ENCODE measurements around the gene ARL8B. TPM values are rescaled to one million over a fixed set of nuclear protein-coding genes. Genes with fewer than 3 reads are reported as not detected.

ARL8B gene
- total and polyA plus RNA-seq, 9 of the 15 experiments (the other 6 are each of a cell fraction or from before 2014, with no cell fraction given): 28.5 to 99.4 (median 77.2) TPM

GRCh38 chr3:5143464-5143863 lies 21.4 kb downstream of the ARL8B start:
- BruUV-seq (replicated peaks): no TSS peak
- H3K4me2 ChIP-seq (ENCODE audit: insufficient read depth, low read length): no peak overlapping the region; the same call in 1 of the 2 replicates
- H2AFZ ChIP-seq (ENCODE audit: low read depth, low read length): no peak overlapping the region
- peaks cover 8% of the 10 kb centered on the region; the same call in 1 of the 2 replicates for H4K20me1 ChIP-seq (replicated peaks; ENCODE audit: control insufficient read depth, insufficient read depth, low read length)
- no peak overlapping the region for H3K27ac ChIP-seq (ENCODE audit: extremely low read depth, low read depth, low read length)
- H3K27me3 ChIP-seq (ENCODE audit: control insufficient read depth in 2 of 2, insufficient read depth in 2 of 2, low read length in 2 of 2): no peaks in the 10 kb centered on the region
- H3K4me1 ChIP-seq (replicated peaks in 1 of 2; ENCODE audit: control insufficient read depth in 2 of 2, insufficient read depth in 2 of 2, low read length in 2 of 2): peaks cover 0 to 13% of the 10 kb centered on the region in 2 experiments; a peak in 3 of 5 replicates
- H3K79me2 ChIP-seq (ENCODE audit: control insufficient read depth, insufficient read depth, low read length): peaks cover 100% of the 10 kb centered on the region
- no peak for FAIRE-seq
- intact Hi-C loops (cut with micrococcal nuclease) (no loop called here), in situ Hi-C loops (cut with MboI) (no loop called here)
- CTCF ChIA-PET (ENCODE audit: low intra/inter-chr PET ratio): no interaction called here
- H3K36me3 ChIP-seq (ENCODE audit: control insufficient read depth, insufficient read depth, low read length): peaks cover 7% of the 10 kb centered on the region; the same call in 2 of the 3 replicates
- POLR2A ChIA-PET: no interaction called here
- H3K9ac ChIP-seq (ENCODE audit: insufficient read depth in 1 of 2, low read depth in 2 of 2, low read length in 2 of 2): no peak overlapping the region
- 59% methylated on average over 4 of the region's 4 CpGs for WGBS (ENCODE audit: insufficient coverage, low coverage, missing lambda C conversion rate)
- H3K9me3 ChIP-seq (replicated peaks; ENCODE audit: control insufficient read depth, insufficient read depth, low read depth, low read length): no peaks in the 10 kb centered on the region
- H3K4me3 ChIP-seq: no peak overlapping the region
- peak in 1 of 4 experiments; percentile 63 for DNase-seq (ENCODE audit: extremely low read depth in 1 of 4, low spot score in 3 of 4)
- no peaks in the 10 kb centered on the region for H3K9me1 ChIP-seq (ENCODE audit: control insufficient read depth, insufficient read depth, low read length)
- peak; percentile 67 for ATAC-seq
- TF ChIP-seq NR2C1 (IDR thresholded peaks at IDR 0.05) (no peak), NR2C1 (tag; IDR thresholded peaks at IDR 0.05) (0 out of 2 replicates have a peak, but pooled peaks have one; percentile 5), SMAD1 (IDR thresholded peaks at IDR 0.05; ENCODE audit: low read depth, low read length, partially characterized antibody) (no peak), KAT2B (IDR thresholded peaks at IDR 0.05; ENCODE audit: low read depth, low read length) (no peak), CGGBP1 (CRISPR knock-in tag; IDR thresholded peaks at IDR 0.05) (no peak), XRCC3 (IDR thresholded peaks at IDR 0.05) (no peak), SMARCA5 (IDR thresholded peaks at IDR 0.05) (no peak), LCOR (CRISPR knock-in tag; IDR thresholded peaks at IDR 0.05) (no peak), ELK1 (CRISPR knock-in tag; IDR thresholded peaks at IDR 0.05) (no peak), HMBOX1 (IDR thresholded peaks at IDR 0.05) (peak; percentile 94), POLR3A (IDR thresholded peaks at IDR 0.05; ENCODE audit: borderline replicate concordance, extremely low read depth, insufficient read depth, insufficient read length) (no peak), CBX3 (IDR thresholded peaks at IDR 0.05; ENCODE audit: borderline replicate concordance in 1 of 2, low read length in 2 of 2) (no peak), TRIM25 (IDR thresholded peaks at IDR 0.05; ENCODE audit: borderline replicate concordance) (no peak), PTRF (tag; IDR thresholded peaks at IDR 0.05) (no peak), YY1 (IDR thresholded peaks at IDR 0.05; ENCODE audit: borderline replicate concordance in 1 of 3, control insufficient read depth in 1 of 3, extremely low read depth in 1 of 3, insufficient read depth in 3 of 3, insufficient read length in 1 of 3, insufficient replicate concordance in 2 of 3, low read depth in 1 of 3, low read length in 2 of 3) (peak in 1 of 3 experiments; percentile 51), ZNF12 (CRISPR knock-in tag; IDR thresholded peaks at IDR 0.05) (no peak), E2F1 (CRISPR knock-in tag; IDR thresholded peaks at IDR 0.05) (no peak)

Data from K562 (cell line).